ENCODE results near the gene ATG16L2.
"Not testable (repeated sequence)": the region's sequence is repeated elsewhere in the genome, so short reads cannot be mapped to it uniquely, and the experiment has no call there.

ATG16L2 gene

DNA sequence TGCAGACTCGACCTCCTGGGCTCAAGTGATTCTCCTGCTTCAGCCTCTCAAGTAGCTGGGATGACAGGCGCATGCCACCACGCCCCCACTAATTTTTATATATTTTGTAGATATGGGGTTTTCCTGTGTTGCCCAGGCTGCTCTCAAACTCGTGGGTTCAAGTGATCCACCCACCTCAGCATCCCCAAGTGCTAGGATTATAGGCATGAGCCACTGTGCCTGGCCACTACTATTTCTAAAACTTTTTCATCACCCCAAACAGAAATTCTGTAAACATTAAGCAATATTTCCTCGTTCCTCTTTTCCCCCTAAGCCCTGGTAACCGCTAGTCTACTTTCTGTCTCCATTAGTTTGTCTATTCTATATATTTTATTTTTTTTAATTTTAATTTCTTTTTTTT is 9.0 kb upstream of the ATG16L2 start:
- DNase-seq: no peak

DNA sequence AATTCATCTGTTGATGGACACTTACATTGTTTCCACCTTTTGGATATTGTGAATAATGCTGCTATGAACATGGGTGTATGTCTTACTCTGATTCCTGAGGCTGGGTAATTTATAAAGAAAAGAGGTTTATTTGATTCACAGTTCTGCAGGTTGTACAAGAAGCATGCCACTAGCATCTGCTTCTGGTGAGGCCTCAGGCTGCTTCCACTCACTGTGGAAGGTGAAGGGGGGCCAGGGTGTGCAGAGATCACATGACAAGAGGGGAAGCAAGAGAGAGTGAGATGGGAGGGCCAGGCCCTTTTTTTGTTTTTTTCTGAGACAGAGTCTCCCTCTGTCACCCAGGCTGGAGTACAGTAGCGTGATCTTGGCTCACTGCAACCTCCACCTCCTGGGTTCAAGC is 7.8 kb upstream of the ATG16L2 start:
- not testable (repeated sequence) for DNase-seq

DNA sequence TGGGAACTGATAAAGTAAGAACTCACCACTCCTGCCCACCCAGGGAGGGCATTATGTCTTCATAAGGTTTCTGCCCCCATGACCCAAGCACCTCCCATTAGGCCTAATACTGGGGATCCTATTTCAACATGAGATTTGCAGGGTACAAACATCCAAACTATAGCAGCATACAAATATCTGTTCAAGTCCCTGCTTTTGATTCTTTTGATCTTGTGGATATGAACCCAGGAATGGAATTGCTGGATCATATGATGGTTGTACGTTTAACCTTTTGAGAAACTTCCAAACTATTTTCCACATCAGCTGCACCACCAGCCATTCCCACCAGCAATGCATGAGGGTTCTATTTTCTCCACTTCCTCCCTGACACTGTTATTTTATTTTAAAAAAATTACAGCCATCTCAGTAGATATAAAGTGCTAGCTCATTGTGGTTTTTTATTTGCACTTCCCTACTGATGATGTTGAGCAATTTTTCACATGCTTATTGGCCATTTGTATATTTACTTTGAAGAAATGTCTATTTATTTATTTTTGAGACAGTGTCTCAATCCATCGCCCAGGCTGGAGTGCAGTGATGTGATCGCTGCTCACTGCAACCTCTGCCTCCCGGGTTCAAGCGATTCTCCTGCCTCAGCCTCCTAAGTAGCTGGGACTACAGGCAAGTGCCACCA is 7.1 kb upstream of the ATG16L2 start:
- DNase-seq: no peak

DNA sequence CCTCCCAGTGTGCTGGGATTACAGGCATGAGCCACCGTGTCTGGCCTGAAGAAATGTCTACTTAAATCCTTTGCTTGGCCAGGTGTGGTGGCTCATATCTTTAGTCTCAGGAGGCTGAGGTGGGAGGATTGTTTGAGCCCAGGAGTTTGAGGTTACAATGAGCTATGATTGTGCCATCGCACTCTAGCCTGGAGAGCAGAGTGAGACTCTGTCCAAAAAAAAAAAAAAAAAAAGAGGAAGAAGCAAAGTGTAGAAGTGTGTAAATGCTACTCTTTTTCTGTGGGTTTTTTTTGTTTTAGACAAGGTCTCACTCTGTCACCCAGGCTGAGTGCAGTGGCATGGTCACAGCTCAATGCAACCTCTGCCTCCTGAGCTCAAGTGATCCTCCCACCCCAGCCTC is 6.4 kb upstream of the ATG16L2 start:
- DNase-seq: no peak

DNA sequence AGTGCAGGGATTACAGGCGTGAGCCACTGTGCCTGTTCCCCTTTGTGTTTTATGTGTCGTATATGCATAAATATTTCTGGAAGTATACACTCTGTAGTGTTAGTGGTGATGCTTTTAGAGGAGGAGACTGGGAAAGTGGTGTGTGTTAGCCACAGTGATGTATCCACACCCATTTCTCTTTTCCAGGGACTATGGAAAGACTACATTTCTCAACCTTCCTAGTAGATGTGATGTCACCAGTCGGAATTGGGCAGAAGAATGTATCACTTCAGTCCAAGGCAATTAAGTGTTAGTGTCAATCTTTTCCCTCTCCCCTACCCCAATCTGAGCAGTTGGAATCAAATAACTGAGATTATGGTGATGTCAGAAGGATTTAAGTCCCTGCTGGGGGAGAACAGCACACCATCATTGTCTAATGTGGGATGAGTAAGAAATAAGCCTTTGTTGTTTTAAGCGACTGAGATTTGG is 5.8 kb upstream of the ATG16L2 start:
- no peak for DNase-seq

DNA sequence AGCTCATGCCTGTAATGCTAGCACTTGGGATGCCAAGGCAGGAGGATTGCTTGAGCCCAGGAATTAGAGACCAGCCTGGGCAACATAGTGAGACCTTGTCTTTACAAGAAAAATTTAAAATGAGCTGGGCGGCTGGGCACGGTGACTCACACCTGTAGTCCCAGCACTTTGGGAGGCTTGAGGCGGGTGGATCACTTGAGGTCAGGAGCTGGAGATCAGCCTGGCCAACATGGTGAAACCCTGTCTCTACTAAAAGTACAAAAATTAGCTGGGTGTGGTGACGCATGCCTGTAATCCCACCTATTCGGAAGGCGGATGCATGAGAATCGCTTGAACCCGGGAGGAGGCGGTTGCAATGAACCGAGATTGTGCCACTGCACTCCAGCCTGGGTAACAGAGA is 2.5 kb upstream of the ATG16L2 start:
- not testable (repeated sequence) for DNase-seq

DNA sequence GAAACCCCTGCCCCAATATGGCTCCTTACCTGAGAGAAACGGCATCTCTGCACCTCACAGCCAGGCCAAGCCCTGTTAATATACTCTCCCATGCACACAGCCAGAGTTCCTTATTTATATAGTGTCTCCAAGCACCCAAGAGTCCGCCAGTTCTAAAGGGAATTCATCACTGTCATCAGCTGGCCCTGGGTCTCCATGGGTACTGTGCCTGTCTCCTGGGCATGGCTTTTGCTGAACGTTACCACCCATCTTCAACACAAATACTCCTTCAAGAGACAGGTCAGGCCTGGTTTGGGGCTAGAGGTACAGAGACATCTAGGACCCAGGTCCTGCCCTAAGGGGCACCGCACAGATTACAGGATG is 1.6 kb upstream of the ATG16L2 start:
- DNase-seq: no peak

DNA sequence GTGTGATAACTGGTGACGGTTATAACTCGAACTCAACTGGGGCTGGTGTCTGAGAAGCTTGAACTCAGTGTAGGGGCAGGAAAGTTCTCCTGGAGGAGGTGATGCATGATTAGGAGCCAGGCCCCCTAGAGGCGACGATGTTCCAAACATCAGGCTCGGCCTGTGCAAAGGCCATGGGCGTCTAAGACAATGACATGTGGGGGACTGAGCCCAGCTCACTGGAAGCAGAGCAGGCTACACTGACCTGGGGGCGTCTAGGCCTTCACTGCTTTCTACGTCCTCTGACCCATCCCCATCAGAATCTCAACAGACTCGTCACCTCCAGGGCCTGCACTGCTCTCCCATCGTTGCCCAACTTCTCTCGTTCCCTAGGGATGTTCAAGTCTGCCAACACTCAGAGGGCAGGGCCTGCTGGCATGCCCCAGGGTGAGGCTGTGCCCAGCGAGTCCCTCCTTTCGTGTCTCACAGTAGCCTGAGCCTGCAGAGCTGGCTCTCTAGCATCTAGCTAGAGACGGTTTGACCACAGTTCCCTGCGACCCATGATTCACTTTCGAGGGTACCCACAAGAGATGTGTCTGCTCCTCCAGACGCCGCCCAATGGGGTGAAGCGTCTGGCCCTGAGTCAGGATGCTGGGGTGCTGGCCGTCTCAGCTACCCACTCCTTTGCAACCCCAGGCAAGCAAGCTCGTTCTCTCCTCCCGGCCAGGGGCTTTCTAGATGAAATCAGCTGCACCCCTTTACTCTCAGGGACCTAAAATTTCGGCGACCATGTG is 1.1 kb upstream of the ATG16L2 start:
- DNase-seq: no peak

DNA sequence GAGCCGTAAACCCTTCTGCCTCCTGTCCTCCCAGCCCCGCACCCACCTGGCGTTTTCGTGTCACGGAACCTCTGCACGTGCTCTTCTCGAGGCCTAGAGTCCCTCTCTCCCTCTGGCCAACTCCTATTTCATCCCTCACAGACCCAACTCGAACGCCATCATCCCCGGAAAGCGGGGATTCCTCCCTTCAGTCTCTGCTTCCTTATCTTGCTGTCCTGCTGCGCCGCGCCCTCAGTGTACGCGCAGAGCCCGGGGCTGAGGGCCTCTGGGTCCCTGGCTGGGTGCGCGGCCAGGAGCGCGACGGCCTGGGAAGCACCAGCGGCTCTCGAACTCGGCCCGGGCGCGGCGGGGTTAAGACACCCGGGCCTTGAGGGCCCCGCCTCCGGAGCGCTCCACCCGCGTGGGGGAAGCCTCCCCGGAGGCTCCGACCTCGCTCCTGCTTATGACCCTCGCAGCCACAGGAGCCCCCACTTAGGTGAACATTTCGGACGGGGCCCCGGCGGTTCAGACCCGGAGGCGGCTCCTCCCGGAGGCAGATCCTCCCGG is 398 bp upstream of the ATG16L2 start:
- peak; percentile 43 for DNase-seq

DNA sequence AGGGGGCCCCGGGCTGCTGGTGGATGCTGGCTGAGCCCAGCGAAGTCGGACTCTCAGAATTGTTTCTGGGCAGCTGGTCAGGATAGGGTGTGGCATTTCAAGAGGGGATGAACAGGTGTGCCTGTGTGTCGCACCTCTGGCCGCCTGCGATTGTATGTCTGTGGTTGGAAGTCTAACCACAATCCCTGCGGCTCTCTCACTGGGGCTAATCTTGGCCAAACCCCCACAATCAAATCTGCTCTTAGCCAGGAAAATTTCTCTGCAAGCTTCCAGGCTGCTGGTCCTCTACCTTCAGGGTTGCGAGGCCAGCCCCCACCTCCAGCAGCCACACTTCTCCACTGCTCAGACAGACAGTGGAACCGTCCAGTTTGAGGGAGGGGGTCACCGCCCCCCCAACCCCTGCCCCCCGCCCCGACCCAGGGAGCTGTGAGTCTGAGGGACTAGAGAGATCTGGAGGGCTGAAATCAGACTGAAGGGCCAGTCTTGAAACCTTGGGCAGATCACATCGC is 953 bp downstream of the ATG16L2 start:
- peak; percentile 38 for DNase-seq

DNA sequence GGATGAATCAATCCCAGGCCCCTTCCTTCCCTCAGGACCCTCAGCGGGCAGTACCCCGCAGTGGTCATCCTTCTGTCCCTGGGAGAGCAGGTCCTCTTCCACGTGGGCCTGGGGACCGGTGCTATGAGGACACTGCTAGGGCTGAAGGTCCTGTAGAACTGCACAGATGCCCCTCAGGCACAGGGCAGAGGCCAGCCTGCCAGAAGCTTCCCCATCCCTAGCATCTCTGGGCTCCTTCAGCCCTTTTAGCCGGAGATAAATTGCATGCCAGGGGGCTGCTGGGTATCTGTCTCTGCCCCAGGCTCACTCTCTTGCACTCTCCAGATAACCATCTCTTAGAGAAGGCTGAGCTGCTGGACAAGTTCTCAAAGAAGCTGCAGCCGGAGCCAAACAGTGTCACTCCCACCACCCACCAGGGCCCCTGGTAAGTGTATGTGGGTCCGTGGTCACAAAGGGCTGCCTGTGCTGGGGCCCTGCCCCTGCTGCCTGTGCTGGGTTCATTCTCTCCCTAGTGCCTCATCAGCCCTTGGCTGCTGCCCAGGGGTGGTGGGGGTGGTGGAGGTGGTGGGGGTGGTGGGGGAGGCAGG is 2.3 kb downstream of the ATG16L2 start:
- DNase-seq: no peak

DNA sequence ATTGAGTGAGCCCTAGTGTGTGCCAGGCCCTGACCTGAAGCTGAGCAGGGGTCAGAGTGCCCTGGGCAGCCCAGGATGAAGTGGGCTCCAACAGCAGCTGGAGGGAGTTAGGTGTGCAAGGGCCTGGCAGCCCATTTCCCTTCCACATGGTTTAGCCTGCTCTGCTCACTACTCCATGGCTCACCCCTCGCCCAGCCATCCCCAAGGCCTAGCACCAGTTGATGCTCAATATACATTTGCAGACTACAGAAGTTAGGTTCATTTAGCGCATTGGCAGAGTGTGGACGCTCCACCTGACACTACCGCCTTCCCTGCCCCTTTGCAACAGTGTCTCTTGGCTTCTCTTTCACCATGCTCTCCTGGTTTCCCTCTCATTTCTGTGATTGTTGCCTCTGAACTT is 3.8 kb downstream of the ATG16L2 start:
- DNase-seq: no peak

DNA sequence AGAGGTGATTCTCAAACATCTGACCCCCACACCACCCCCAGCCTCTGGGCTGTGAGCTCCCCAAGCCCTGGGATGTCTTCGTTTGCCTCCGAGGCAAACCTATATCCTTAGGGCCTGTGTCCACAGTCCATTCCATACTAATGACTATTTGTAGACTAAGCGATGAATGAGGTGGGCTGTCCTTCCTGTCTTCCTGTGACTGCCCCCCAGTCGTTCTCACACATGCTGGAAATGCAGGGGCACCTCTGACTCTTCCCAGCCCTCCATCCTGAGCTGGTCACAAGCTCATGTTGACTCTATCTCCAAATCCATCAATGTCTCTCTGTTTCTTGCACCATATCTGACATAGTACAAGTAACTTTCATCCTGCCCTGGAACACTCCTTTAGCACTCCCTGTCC is 4.8 kb downstream of the ATG16L2 start:
- no peak for DNase-seq

DNA sequence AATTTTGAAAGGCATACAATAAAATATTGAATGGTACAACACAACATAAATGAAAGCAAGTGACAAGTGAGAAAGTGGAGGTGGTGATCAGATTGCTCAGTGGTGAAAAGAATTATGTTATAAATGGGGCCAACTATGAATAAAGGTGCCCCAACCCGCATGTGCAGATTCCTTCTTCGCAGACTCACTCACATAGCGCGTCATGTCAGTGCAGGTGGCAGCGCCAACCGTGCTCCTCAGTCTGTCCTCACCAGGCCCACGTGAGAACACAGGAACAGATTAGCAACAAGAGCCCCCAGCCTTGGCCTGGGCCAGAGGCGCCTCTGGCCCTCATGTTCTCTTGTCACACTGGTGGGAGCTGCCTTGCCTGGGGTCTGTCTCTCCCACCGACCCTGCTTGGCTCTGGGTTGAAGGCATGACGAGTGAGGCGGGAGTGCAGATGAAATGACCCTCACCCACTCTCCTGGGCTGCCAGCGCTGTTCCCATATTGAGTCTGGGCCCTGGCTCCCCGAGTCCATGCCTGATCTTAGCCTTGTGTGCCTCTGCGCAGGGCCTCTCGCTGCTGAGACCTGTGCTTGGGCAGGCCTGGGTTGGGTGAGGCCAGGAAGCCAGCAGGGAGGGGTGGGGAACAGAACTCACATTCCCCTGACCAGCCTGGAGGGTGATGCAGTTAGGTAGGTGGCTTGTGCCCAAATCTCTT is 6.4 kb downstream of the ATG16L2 start:
- DNase-seq: no peak

DNA sequence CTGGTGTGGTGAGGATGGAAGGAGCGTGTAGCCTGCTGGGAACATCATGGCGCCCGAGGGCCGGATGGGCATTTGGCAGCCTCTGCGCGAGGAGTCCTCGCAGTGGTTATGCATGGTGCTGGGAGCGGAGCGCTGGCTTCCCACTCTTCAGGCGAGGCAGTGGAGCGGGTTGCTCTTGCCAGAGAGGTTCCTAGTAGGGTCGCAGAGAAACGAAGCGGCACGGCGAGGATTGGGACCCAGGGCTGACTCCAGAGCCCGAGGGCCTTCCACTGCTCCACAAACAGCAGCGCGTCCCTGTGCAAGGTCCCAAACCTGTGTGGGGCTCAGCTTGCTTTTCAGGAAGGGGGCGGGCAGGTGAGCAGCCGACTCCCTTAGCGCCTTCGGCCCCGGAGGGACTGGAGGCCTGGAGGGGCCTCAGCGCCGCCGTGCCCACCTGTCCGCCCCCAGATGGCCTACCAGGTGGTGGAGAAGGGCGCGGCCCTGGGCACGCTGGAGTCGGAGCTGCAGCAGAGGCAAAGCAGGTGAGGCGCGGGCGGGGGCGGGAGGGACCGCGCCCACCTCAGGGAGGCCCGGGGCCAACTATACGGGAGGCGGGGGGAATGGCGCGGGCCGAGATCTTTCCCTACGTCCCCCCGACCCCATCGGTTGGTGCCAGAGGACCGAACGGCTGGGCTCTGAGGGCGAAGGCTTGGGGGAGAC is 7.2 kb downstream of the ATG16L2 start:
- DNase-seq: no peak

DNA sequence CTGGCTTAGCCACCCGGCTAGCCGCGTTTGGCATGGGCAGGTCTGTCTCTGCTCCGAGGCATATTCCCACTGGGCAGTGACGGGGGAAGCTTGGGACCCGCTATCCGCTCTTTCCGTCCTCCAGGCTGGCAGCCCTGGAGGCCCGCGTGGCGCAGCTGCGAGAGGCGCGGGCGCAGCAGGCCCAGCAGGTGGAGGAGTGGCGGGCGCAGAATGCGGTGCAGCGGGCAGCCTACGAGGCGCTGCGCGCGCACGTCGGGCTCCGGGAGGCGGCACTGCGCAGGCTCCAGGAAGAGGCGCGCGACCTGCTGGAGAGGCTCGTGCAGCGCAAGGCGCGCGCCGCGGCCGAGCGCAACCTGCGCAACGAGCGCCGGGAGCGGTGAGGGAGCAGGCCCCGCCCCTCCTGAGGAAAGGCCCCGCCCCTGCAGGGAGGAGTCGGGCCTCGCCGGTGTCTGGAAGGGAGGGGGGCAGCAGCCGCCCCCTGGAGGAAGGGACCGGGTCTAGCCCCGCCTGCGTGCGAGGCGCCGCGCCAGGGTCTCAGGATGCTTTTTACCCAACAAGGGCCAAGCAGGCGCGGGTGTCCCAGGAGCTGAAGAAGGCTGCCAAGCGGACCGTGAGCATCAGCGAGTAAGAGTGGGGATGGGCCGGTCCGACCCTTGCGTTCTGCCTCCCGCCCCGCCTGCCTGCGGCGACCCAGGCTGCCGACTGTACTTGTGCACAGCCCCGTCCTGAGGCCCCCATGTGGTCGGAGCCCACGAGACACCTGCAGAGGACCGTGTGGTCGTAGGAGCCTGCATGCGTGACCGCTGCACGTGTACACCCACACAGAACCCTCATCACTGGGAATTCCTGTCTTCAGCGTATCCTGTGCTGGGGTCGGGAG is 7.9 kb downstream of the ATG16L2 start:
- DNase-seq: peak; percentile 88

DNA sequence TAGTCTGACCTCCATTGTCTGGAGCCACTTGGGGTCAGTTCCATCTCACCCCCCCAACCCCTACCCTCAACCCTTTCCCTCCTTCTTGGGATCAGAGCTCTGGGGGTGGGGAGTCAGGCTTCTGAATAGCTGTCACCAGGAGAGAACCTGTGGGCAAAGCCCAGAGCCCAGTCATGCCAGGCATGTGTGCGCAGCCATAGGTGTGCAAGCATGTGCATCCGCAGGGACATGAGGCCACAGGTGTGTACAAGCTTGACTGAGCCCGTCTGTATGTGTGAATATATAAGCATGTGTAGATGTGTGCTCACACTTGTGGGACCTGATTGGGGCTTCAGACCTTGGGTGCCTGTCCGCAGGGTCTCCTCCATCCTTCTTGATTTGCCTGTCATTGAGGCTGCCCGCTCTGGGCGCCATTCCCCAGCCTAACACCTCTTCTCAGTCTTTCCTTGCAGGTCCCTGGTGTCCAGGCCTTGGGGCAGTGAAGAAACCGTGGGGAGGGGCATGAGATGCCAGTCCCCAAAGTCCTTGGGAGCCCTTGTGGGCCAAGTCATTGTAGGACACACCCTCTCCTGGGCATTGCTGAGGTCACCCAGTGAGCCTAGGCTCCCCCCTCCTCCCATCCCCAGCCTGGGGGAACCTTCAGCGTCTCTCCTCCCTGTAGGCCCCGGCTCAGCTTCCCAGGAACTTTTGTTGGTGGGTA is 9.0 kb downstream of the ATG16L2 start:
- no peak for DNase-seq

DNA sequence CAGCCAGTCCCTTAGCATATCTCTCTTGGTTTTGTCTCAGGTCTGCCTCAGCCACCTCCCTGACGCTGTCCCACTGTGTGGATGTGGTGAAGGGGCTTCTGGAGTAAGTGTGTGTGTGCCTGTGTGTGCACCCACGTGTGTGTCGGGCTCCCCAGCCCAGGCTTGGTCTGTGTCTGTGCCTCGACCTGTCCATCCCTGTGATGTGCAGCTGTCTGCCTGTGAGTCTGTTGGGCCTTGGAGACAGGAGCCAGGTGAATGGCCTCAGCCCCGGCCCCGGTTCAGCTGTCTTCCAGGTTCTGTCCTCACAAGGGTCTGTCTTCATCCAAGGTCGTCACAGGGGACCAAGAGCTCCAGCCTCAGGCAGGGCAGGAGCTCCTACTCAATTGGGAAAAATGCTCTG is 9.8 kb downstream of the ATG16L2 start:
- DNase-seq: no peak

DNA sequence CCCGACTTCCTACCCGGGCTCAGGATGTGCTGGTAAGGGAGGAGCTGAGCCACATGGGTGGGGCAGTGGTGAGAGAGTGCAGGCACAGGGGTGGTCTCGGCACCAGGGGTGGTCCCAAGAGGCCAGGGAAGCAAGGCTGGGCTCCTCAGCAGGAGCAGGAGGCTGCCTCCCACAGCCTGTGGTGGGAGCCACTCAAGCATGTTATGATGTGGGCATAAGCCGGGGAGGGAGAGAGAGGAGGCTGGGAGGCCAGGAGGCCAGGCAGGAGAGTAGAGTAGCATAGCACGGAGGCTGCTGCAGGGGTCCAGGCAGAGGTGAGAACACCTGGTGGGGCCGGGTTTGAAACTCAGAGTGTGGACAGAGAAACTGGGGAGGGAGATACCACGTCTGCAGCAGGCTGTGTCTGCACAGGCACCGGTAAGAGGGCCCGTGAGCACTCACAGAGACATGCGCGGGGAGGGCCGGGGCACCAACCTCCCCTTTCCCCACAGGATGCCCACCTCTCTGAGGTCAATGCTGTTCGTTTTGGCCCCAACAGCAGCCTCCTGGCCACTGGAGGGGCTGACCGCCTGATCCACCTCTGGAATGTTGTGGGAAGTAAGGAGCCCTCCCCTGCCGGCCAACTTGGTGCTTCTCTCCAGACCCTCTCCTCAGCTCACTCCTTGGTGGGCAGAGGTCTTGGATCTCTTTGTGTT is 10.7 kb downstream of the ATG16L2 start:
- DNase-seq: no peak

DNA sequence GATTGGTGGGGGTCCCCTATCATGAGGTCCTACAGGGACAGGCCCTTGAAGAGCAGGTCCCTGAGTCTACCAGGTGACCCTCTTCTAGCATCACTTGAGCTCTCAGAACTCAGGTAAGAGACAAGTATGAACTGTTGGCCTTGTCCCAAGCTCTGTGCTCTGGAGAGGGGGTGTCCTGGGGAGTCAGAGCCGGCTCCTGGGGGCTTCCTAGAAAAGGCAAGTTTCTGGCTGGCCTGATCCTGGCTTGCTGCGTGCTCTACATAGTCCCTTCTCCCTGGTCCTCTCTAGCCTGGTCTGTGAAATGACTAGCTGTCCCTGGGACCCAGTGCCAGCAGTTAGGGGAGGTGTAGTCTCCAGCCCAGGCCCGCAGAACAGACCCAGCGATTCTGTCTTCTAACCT is 11.4 kb downstream of the ATG16L2 start:
- no peak for DNase-seq
